Astrocyte (in vitro differentiated cells and primary cell): Measurements from ENCODE around the gene COL27A1.

Source experiments
- CTCF ChIP-seq: IDR thresholded peaks from 2 replicates; pipeline ENCODE4 v1.5.1; 2011; ENCODE audit warnings: low read depth, mild to moderate bottlenecking, inconsistent platforms, low read length, moderate library complexity; ENCODE audit not compliant: insufficient read depth
- EZH2 ChIP-seq: IDR thresholded peaks from 2 replicates; pipeline ENCODE4 v1.6.1; 2012; ENCODE audit warnings: mild to moderate bottlenecking, low read length, inconsistent platforms; ENCODE audit not compliant: insufficient read depth

GRCh38 chr9:114250648-114251047 is 95.3 kb downstream of the COL27A1 start:
- TF ChIP-seq CTCF (no peak), EZH2 (no peak)
